H9 (cell line): ENCODE results near the gene IST1. TPM values are rescaled to one million over a fixed set of nuclear protein-coding genes. Genes with fewer than 3 reads are reported as not detected.

Experiments used
- DNase-seq: peaks from one replicate; pipeline ENCODE4 v3.0.0-alpha.2; 2017
- H2AFZ ChIP-seq: one replicate; pipeline ENCODE4 v1.6.1; 2013; ENCODE audit warnings: mild to moderate bottlenecking, low read length, control low read depth, moderate library complexity
- H2AK5ac ChIP-seq: 2 replicates; pipeline ENCODE4 v1.6.1; 2013; ENCODE audit warnings: low read length, control low read depth, mixed read lengths; ENCODE audit not compliant: insufficient read length
- H2BK120ac ChIP-seq: one replicate; pipeline ENCODE4 v1.6.1; 2013; ENCODE audit warnings: low read depth, mild to moderate bottlenecking, low read length, control low read depth, inconsistent platforms; ENCODE audit not compliant: poor library complexity, severe bottlenecking
- H2BK12ac ChIP-seq: 2 replicates; pipeline ENCODE4 v1.6.1; 2013; ENCODE audit warnings: low read length, control low read depth, mixed read lengths, low read depth; ENCODE audit not compliant: insufficient read length
- H2BK15ac ChIP-seq: 2 replicates; pipeline ENCODE4 v1.6.1; 2013; ENCODE audit warnings: low read depth, low read length, control low read depth
- H2BK20ac ChIP-seq: one replicate; pipeline ENCODE4 v1.6.1; 2013; ENCODE audit warnings: low read depth, mild to moderate bottlenecking, low read length, control low read depth, inconsistent platforms; ENCODE audit not compliant: poor library complexity, severe bottlenecking
- H2BK5ac ChIP-seq: 2 replicates; pipeline ENCODE4 v1.6.1; 2013; ENCODE audit warnings: low read length, control low read depth, mixed read lengths; ENCODE audit not compliant: insufficient read length
- H3K14ac ChIP-seq: 2 replicates; pipeline ENCODE4 v1.6.1; 2013; ENCODE audit warnings: low read length, control low read depth; ENCODE audit not compliant: insufficient read depth
- H3K18ac ChIP-seq: 2 replicates; pipeline ENCODE4 v1.6.1; 2013; ENCODE audit warnings: low read depth, mild to moderate bottlenecking, mixed read lengths, low read length, control low read depth; ENCODE audit not compliant: insufficient read length
- H3K23ac ChIP-seq: 2 replicates; pipeline ENCODE4 v1.6.1; 2013; ENCODE audit warnings: low read length, control low read depth, mixed read lengths, low read depth; ENCODE audit not compliant: insufficient read length
- H3K23me2 ChIP-seq: 2 replicates; pipeline ENCODE4 v1.6.1; 2013; ENCODE audit warnings: low read depth, mild to moderate bottlenecking, mixed read lengths, low read length, control low read depth; ENCODE audit not compliant: insufficient read length, poor library complexity, severe bottlenecking
- H3K27ac ChIP-seq: 2 replicates; pipeline ENCODE4 v1.5.1; 2013; ENCODE audit warnings: low read length, control low read depth, mixed read lengths, low read depth; ENCODE audit not compliant: insufficient read length
- H3K27me3 ChIP-seq: 2 replicates; pipeline ENCODE4 v1.6.1; 2013; ENCODE audit warnings: low read length, control low read depth, inconsistent platforms; ENCODE audit not compliant: insufficient read depth
- H3K4ac ChIP-seq: 2 replicates; pipeline ENCODE4 v1.6.1; 2013; ENCODE audit warnings: low read depth, mild to moderate bottlenecking, control low read depth, inconsistent platforms, low read length, moderate library complexity
- H3K4me1 ChIP-seq: 2 replicates; pipeline ENCODE4 v1.6.1; 2013; ENCODE audit warnings: low read length, control low read depth, inconsistent platforms; ENCODE audit not compliant: insufficient read depth
- H3K4me2 ChIP-seq: 2 replicates; pipeline ENCODE4 v1.6.1; 2013; ENCODE audit warnings: low read length, control low read depth, mixed read lengths; ENCODE audit not compliant: insufficient read length, insufficient read depth
- H3K56ac ChIP-seq: 2 replicates; pipeline ENCODE4 v1.6.1; 2013; ENCODE audit warnings: low read depth, mild to moderate bottlenecking, mixed read lengths, low read length, control low read depth; ENCODE audit not compliant: insufficient read length
- H3K79me1 ChIP-seq: 2 replicates; pipeline ENCODE4 v1.6.1; 2013; ENCODE audit warnings: low read depth, mild to moderate bottlenecking, moderate library complexity, low read length, control low read depth, inconsistent platforms; ENCODE audit not compliant: insufficient read depth, poor library complexity, severe bottlenecking
- H3K79me2 ChIP-seq: 2 replicates; pipeline ENCODE4 v1.6.1; 2013; ENCODE audit warnings: low read length, control low read depth, inconsistent platforms; ENCODE audit not compliant: insufficient read depth
- H3K9ac ChIP-seq: 2 replicates; pipeline ENCODE4 v1.6.1; 2013; ENCODE audit warnings: low read length, control low read depth, mixed read lengths; ENCODE audit not compliant: insufficient read length; ENCODE audit errors: extremely low read depth
- H3K9me3 ChIP-seq: one replicate; pipeline ENCODE4 v1.6.1; 2013; ENCODE audit warnings: low read depth, low read length, inconsistent platforms; ENCODE audit not compliant: control insufficient read depth
- H3T11ph ChIP-seq: one replicate; pipeline ENCODE4 v1.6.1; 2013; ENCODE audit warnings: mild to moderate bottlenecking, low read length, control low read depth, inconsistent platforms
- H4K20me1 ChIP-seq: one replicate; pipeline ENCODE4 v1.6.1; 2013; ENCODE audit not compliant: control insufficient read depth, insufficient read length, insufficient read depth
- H4K5ac ChIP-seq: 2 replicates; pipeline ENCODE4 v1.6.1; 2013; ENCODE audit warnings: low read depth, mild to moderate bottlenecking, mixed read lengths, low read length, control low read depth; ENCODE audit not compliant: insufficient read length
- H4K8ac ChIP-seq: replicated peaks from 2 replicates; pipeline ENCODE4 v1.6.1; 2013; ENCODE audit warnings: low read length, control low read depth, mixed read lengths, low read depth; ENCODE audit not compliant: insufficient read length
- H4K91ac ChIP-seq: 2 replicates; pipeline ENCODE4 v1.6.1; 2013; ENCODE audit warnings: low read depth, mild to moderate bottlenecking, moderate library complexity, mixed read lengths, low read length, control low read depth; ENCODE audit not compliant: insufficient read length
- H3K27ac Mint-ChIP-seq, 3 experiments: 2 replicates in 2 of 3; 3 replicates in 1 of 3; pipeline ENCODE4 v1.8.0; 2020 to 2021; ENCODE audit warnings: mixed read lengths in 3 of 3, mild to moderate bottlenecking in 1 of 3, moderate library complexity in 1 of 3
- H3K27me3 Mint-ChIP-seq: 2 replicates; pipeline ENCODE4 v1.8.0; 2021; ENCODE audit warnings: low read depth, mild to moderate bottlenecking, moderate library complexity, mixed read lengths
- H3K36me3 Mint-ChIP-seq, 3 experiments: 2 replicates in 2 of 3; 3 replicates in 1 of 3; pipeline ENCODE4 v1.8.0; 2020 to 2021; ENCODE audit warnings: low read depth in 3 of 3, mixed read lengths in 3 of 3; ENCODE audit not compliant: insufficient read depth in 1 of 3
- H3K4me1 Mint-ChIP-seq, 2 experiments: 2 replicates each; pipeline ENCODE4 v1.8.0; 2020; ENCODE audit warnings: mixed read lengths in 2 of 2
- H3K4me3 Mint-ChIP-seq, 2 experiments: 2 replicates in 1 of 2; 3 replicates in 1 of 2; pipeline ENCODE4 v1.8.0; 2020 to 2021; ENCODE audit warnings: mild to moderate bottlenecking in 2 of 2, mixed read lengths in 2 of 2, moderate library complexity in 1 of 2
- H3K9me3 Mint-ChIP-seq, 2 experiments: 2 replicates in 1 of 2; 3 replicates in 1 of 2; pipeline ENCODE4 v1.8.0; 2020; ENCODE audit warnings: mild to moderate bottlenecking in 2 of 2, mixed read lengths in 2 of 2, moderate library complexity in 1 of 2
- CTCF ChIP-seq: fragments of 200-600 bp; sonication (generic); conservative IDR thresholded peaks from 3 replicates; pipeline ENCODE4 v1.8.0; 2021; ENCODE audit warnings: antibody characterized with exemption, mild to moderate bottlenecking
- WGBS: extraction: QIAGEN DNeasy Blood & Tissue Kit; methylation state at CpG from one replicate; pipeline ENCODE4 v1.1.7; 2013; ENCODE audit warnings: missing lambda C conversion rate, low lambda C conversion rate, mixed read lengths; ENCODE audit not compliant: insufficient read length; ENCODE audit errors: extremely low coverage; 5-methylcytosine and 5-hydroxymethylcytosine counted together
- total RNA-seq: library from RNA; stranded (reverse); gene quantifications from 2 replicates; pipeline ENCODE4 v1.2.1, GENCODE V29; 2021

Gene IST1
- total RNA-seq, 1 experiment from 2014 or later: 263 TPM

- no peaks in the 10 kb centered on the region for H3K23me2 ChIP-seq
- no peak overlapping the region for H3K14ac ChIP-seq
- H3K79me1 ChIP-seq: no peaks in the 10 kb centered on the region
- Mint-ChIP-seq H3K27me3 (no peaks in the 10 kb centered on the region; the same call in 1 of the 2 replicates), H3K4me3 (no peak overlapping the region), H3K9me3 (no peaks in the 10 kb centered on the region), H3K27ac (no peak overlapping the region), H3K36me3 (no peaks in the 10 kb centered on the region), H3K4me1 (no peaks in the 10 kb centered on the region)
- no peak overlapping the region for H2AFZ ChIP-seq
- no peaks in the 10 kb centered on the region for H4K20me1 ChIP-seq
- no peak overlapping the region for H2BK5ac ChIP-seq
- no peak overlapping the region for H2BK12ac ChIP-seq
- H3K18ac ChIP-seq: no peak overlapping the region
- no peak overlapping the region for H3K56ac ChIP-seq
- no peak overlapping the region for H2BK20ac ChIP-seq
- H2BK15ac ChIP-seq: no peak overlapping the region
- DNase-seq: no peak
- H3K4me2 ChIP-seq: no peak overlapping the region
- no peak overlapping the region for H4K5ac ChIP-seq
- H3K27me3 ChIP-seq: no peaks in the 10 kb centered on the region
- no peak for TF ChIP-seq CTCF
- no peak overlapping the region for H3K4ac ChIP-seq
- no peak overlapping the region for H3T11ph ChIP-seq
- H3K23ac ChIP-seq: no peak overlapping the region
- no peaks in the 10 kb centered on the region for H3K9me3 ChIP-seq
- no peak overlapping the region for H2BK120ac ChIP-seq
- no peaks in the 10 kb centered on the region for H3K79me2 ChIP-seq
- H2AK5ac ChIP-seq: no peak overlapping the region
- H3K9ac ChIP-seq: no peak overlapping the region
- no CpG with 5 or more reads among the region's 4 CpGs for WGBS
- no peaks in the 10 kb centered on the region for H3K4me1 ChIP-seq
- H4K8ac ChIP-seq: no peak overlapping the region
- no peak overlapping the region for H4K91ac ChIP-seq
- H3K27ac ChIP-seq: no peak overlapping the region
These were observed 69.9 kb downstream of the IST1 start for GRCh38 chr16:71965223-71965622.
